ENCODE results near the gene CX3CL1.

Gene CX3CL1

DNA sequence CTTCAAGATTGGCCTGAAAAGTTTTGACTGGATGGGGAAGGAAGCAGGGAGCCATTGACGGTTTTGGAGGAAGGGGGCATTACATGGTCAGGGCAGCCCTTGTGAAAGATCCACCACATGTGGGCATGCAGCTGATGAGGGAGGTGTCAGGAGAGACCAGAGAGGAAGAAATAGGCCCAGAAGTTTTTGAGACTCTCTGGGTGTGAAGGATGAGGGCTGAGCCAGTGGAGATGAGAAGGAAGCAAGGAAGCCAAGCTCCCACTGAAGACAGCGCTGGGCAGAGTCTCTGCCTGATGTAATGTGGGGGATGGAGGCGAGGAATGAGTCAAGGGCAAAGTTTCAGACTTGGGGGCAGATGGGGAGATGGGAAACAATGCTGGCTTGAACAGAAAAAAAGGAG lies 32.8 kb downstream of the CX3CL1 start:
- DNase-seq (ENCODE audit: low read depth, low spot score): no peak

DNA sequence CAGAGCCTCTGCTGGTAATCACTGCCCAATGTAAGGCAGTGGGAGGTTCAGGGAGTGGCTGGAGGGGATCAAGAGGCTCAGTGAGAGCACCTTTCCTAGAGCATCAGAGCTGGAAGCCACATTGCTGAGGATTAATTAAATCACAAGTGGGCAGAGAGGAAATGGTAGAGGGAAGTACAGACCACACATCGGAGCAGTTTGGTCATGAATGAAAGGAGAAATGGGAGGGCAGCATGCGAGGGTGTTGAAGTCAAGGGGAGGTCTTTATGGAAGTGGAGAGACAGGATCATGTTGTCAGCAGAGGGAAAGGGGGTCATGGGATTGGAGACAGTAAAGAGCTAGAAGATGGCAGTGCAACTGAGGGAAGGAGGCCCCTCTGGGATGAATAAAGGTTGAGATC lies 34.6 kb downstream of the CX3CL1 start:
- DNase-seq (ENCODE audit: low read depth, low spot score): no peak

DNA sequence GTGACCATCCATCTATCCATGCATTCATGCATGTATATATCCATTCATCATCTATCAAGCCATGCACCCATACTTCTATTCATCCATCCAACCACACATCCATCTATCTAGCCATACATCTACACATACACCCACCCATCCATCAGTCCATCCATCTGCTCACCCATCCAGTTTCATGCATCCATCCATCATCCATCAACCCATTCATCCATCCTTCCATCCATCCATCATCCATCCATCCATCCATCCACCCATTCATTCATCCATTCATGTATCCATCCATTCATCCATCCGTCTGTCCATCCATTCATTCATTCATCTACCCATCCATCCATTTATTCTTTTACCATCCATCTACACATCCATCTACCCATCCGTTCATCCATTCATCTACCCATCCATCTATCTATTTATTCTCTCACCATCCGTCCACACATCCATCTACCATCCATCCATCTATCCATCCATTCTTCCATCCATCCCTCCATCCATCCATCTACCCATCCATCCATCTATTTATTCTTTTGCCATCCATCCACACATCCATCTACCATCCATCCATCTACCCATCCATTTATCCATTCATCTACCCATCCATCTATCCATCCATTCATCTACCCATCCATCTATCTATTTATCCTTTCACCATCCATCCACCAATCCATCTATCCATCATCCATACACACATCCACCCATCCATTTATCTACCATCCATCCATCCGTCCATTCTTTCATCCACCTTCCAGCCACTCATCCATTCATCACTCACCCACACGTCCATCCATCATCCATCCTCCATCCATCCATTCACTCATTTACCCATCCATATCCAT lies 35.4 kb downstream of the CX3CL1 start:
- no peak for DNase-seq (ENCODE audit: low read depth, low spot score)

GRCh38 chr16:57409065-57409464 lies 36.8 kb downstream of the CX3CL1 start:
- DNase-seq (ENCODE audit: low read depth, low spot score): no peak

DNA sequence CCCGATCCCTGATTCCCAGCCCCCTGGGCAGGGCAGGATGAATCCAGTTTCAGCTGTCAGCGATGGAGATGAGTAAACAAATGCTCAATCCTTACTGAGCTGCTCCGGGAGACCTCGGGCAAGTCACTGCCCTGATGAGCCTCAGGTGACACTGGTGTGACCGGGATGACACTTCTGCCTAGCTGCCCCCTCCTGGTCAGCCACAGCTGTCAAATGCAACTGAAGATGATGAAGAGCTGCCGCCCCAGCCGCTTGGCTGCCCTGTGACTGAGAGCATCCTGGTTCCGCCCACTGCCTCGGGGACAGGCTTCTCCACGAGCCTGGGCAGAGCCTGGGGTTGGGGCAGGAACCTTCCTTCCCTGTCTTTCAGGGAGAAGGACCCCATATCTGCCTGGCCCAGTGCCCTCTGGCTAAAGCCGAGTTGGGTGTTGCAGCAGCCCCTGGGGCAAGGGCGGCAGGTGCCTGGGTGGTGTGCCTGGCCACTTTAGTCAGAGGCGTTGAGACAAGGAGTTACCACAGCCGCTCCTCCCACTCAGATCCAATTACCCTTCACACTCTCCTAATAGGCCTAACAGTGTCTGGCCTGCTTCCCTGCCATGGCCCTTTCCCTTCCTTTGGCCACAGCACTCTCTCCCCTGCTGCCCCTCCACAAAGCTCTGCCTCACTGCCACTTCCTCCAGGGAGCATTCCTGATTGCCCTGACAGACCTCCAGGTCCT lies 37.7 kb downstream of the CX3CL1 start:
- DNase-seq (ENCODE audit: low read depth, low spot score): no peak

- no peak for DNase-seq (ENCODE audit: low read depth, low spot score)
Measured at GRCh38 chr16:57411362-57411976, 39.2 kb downstream of the CX3CL1 start.

GRCh38 chr16:57412584-57412983 lies 40.3 kb downstream of the CX3CL1 start:
- DNase-seq (ENCODE audit: low read depth, low spot score): no peak

GRCh38 chr16:57413301-57413730 lies 41.0 kb downstream of the CX3CL1 start:
- no peak for DNase-seq (ENCODE audit: low read depth, low spot score)

DNA sequence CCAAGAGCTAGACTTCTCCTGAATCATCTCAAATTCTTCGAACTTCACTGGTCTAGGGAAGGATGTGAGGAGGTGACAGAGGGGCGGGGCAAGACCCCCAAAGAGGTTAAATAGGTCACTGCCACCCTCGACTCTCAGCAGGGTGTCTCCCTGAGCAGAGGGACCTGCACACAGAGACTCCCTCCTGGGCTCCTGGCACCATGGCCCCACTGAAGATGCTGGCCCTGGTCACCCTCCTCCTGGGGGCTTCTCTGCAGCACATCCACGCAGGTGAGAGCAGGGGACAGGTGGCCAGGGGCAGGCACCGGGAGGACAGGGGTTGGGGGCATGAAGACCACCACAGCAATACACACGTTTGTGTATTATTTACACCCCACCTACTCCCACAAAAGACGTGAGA lies 41.4 kb downstream of the CX3CL1 start:
- DNase-seq (ENCODE audit: low read depth, low spot score): no peak

GRCh38 chr16:57416084-57416483 lies 43.8 kb downstream of the CX3CL1 start:
- DNase-seq (ENCODE audit: low read depth, low spot score): no peak

DNA sequence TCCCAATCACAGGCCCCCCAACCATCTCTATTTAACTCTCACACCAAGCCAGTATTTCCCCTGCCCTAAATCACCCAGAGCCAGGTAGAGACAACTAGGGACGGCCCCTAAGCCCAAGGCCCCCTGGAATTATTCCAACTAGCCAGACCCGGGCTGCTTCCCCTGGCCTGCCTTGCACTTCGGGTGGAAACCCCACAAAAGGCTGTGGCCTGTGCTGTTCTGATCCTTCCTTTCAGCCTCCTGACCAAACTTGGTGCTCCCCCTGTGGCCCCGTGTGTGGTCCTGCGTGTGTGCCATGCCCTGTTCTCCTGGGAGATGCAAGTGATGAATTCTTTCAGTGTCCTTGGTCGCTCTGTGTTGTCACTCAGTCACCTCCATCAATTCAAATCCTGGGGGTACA lies 47.2 kb downstream of the CX3CL1 start:
- DNase-seq (ENCODE audit: low read depth, low spot score): no peak

DNA sequence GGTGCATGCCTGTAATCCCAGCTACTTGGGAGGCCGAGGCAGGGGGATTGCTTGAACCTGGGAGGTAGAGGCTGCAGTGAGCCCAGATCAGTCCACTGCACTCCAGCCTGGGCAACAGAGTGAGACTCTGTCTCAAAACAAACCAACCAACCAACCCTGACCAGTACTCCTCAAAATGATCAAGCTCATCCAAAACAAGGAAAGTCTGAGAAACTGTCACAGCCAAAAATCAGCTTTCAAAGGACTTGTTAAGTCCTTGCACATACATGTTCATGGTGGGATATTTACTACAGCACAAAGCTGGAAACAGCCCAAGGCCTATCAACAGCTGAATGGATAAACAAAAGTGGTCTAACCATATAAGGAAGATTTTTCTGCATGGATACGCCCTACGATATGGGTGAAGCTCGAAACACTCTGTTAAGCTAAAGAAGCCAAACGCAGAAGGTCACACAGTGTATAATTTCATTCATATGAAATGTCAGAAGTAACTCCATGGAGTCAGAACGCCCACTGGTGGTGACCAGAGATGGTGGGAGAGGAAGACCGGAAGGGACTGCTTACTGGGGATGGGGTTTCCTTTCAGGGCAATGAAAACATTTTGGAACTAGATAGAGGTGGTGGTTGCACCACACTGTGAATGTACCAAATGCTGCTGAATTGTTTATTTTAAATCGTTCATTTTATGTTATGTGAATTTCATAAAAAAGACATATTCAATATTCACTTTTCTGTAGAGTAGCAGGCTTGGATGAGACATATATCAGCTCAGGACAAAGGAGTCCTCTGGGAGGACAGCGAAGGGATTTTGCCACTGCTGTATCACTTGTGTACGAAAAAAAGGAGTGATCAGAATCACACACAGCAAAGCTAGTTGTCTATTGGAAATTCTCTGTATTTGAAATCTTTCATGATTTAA lies 50.0 kb downstream of the CX3CL1 start:
- peak; percentile 59 for DNase-seq (ENCODE audit: low read depth, low spot score)

DNA sequence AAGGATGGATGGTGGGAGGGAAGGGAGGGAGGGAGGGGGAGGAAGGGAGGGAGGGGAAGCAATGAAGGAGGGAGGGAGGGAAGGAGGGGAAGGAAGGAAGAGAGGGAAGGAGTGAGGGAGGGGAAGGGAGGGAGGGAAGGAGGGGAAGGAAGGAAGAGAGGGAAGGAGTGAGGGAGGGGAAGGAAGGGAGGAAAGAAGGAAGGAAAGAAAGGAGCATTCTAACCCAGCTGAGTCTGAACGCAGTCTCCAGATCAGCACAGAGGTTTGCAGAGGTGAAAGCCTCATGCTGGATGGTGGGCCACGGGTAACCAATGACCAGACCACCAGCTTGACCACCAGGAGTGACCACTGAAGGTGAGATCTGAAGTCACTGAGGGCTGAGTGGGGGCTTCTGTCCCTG lies 50.9 kb downstream of the CX3CL1 start:
- no peak for DNase-seq (ENCODE audit: low read depth, low spot score)

GRCh38 chr16:57424583-57424982 lies 52.3 kb downstream of the CX3CL1 start:
- no peak for DNase-seq (ENCODE audit: low read depth, low spot score)

DNA sequence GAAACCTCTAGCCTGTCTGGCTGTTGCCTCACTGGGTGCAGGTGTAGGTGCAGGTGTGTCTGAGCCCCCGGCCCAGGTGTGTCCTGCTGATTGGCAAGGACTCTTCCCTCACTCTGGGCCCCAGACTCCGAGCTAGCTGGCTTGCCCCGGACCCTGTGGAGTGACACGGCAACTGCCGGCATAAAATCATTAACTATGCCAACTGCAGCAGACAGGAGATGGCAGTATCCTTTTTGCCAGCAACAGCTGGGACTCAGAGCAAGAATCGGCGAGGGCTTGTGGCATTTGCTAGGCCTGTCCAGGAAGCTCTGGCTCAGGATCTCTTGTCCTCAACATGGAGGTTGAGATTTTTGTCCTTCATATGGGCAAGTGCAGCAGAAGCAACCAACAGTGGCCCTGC lies 54.1 kb downstream of the CX3CL1 start:
- DNase-seq (ENCODE audit: low read depth, low spot score): no peak

- DNase-seq (ENCODE audit: low read depth, low spot score): no peak
Measured at GRCh38 chr16:57427307-57427706, 55.0 kb downstream of the CX3CL1 start.

GRCh38 chr16:57427824-57428223 lies 55.5 kb downstream of the CX3CL1 start:
- no peak for DNase-seq (ENCODE audit: low read depth, low spot score)

GRCh38 chr16:57430955-57431354 lies 58.7 kb downstream of the CX3CL1 start:
- no peak for DNase-seq (ENCODE audit: low read depth, low spot score)

GRCh38 chr16:57432505-57432904 lies 60.2 kb downstream of the CX3CL1 start:
- no peak for DNase-seq (ENCODE audit: low read depth, low spot score)

DNA sequence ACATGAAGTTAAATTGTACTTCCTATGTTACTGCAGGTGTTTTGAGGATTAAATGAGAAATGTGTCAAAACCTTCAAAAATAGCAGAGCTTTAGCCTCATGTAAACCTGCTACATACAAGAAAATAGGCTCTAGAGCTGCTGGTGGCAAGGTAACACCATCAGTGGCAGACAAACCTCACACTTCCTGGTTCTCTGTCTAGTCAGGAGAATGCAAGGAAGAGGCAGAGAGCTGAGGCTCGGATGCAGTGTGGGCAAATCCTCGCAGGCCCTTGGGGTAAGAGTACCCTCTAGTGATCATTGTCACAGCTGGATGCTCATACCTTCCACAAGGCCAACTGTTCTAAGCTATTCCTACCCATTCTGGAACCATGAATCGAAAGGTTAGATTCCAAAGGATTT lies 60.7 kb downstream of the CX3CL1 start:
- no peak for DNase-seq (ENCODE audit: low read depth, low spot score)

GRCh38 chr16:57434003-57434402 lies 61.7 kb downstream of the CX3CL1 start:
- no peak for DNase-seq (ENCODE audit: low read depth, low spot score)

Measured in smooth muscle cell of the brain vasculature (primary cell).